ENCODE data around the gene CLPTM1L. TPM values are rescaled to one million over a fixed set of nuclear protein-coding genes. Genes with fewer than 3 reads are reported as not detected.

Gene CLPTM1L
- total and polyA plus RNA-seq, 9 of the 15 experiments (the other 6 are each of a cell fraction or from before 2014, with no cell fraction given): 3.5 to 217 (median 177) TPM

DNA sequence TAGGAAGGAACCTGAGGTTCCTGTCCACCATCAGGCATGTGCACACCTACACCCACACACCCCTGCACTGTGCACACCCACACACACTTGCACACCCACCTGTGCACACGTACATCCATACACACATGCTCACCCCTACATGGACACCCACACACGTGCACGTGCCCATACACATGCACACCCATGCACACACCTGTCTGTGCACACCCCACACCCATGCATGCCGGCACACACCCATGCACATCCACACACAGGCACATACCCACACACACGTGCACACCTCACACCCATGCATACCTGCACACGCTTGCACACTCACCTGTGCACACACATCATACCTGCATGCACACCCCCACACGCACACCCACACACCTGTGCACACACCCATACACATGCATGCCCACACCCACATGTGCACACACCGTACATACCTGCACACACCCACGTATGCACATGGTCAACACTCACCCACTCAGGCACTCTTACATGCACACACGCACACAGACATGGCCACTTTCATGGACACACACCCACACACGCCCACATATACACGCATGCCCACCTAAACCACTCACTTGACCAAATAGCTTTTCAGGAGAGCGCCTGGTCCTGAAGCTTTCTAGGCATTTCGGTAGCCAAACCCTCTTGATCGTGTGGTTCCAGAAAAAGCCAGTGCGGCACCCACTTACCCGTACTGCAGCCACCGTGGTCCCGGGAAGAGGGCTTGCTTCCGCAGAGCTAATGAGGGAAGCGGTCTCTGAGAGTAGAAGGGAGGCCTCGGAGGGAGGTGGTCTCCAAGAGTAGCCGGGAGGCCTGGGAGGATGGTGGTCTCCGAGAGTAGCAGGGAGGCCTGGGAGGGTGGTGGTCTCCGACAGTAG lies 36.7 kb upstream of the CLPTM1L start:
- no peak overlapping the region for H2AFZ ChIP-seq (ENCODE audit: low read depth, low read length)
- WGBS (ENCODE audit: insufficient coverage, low coverage, missing lambda C conversion rate): 9% methylated on average over 25 of the region's 25 CpGs
- TF ChIP-seq ZNF695 (CRISPR knock-in tag; IDR thresholded peaks at IDR 0.05) (no peak), EGR1 (conservative IDR thresholded peaks at IDR 0.05) (peak; percentile 60)
- TF ChIP-seq, protein P1, sequence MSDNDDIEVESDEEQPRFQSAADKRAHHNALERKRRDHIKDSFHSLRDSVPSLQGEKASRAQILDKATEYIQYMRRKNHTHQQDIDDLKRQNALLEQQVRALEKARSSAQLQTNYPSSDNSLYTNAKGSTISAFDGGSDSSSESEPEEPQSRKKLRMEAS (CRISPR knock-in tag; IDR thresholded peaks at IDR 0.05): peak; percentile 32; the same call in 1 of the 2 replicates
- TF ChIP-seq, protein P2, sequence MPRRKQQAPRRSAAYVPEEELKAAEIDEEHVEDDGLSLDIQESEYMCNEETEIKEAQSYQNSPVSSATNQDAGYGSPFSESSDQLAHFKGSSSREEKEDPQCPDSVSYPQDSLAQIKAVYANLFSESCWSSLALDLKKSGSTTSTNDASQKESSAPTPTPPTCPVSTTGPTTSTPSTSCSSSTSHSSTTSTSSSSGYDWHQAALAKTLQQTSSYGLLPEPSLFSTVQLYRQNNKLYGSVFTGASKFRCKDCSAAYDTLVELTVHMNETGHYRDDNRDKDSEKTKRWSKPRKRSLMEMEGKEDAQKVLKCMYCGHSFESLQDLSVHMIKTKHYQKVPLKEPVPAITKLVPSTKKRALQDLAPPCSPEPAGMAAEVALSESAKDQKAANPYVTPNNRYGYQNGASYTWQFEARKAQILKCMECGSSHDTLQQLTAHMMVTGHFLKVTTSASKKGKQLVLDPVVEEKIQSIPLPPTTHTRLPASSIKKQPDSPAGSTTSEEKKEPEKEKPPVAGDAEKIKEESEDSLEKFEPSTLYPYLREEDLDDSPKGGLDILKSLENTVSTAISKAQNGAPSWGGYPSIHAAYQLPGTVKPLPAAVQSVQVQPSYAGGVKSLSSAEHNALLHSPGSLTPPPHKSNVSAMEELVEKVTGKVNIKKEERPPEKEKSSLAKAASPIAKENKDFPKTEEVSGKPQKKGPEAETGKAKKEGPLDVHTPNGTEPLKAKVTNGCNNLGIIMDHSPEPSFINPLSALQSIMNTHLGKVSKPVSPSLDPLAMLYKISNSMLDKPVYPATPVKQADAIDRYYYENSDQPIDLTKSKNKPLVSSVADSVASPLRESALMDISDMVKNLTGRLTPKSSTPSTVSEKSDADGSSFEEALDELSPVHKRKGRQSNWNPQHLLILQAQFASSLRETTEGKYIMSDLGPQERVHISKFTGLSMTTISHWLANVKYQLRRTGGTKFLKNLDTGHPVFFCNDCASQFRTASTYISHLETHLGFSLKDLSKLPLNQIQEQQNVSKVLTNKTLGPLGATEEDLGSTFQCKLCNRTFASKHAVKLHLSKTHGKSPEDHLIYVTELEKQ (CRISPR knock-in tag; IDR thresholded peaks at IDR 0.05): no peak
- no TSS peak for BruUV-seq (replicated peaks)
- ChIA-PET CTCF (ENCODE audit: low intra/inter-chr PET ratio) (no interaction called here), POLR2A (no interaction called here)
- H3K4me2 ChIP-seq (ENCODE audit: insufficient read depth, low read length): no peak overlapping the region
- H3K9me3 ChIP-seq (replicated peaks; ENCODE audit: control insufficient read depth, insufficient read depth, low read depth, low read length): 0 out of 2 replicates have a peak, but pooled peaks cover 6% of the 10 kb centered on the region
- H3K79me2 ChIP-seq (ENCODE audit: control insufficient read depth, insufficient read depth, low read length): no peaks in the 10 kb centered on the region
- DNase-seq (ENCODE audit: extremely low read depth in 1 of 4, low spot score in 3 of 4) (no peak), ATAC-seq (no peak), FAIRE-seq (peak; percentile 19)
- H3K36me3 ChIP-seq (ENCODE audit: control insufficient read depth, insufficient read depth, low read length): no peaks in the 10 kb centered on the region
- H4K20me1 ChIP-seq (replicated peaks; ENCODE audit: control insufficient read depth, insufficient read depth, low read length): peaks cover 10% of the 10 kb centered on the region; the same call in 1 of the 2 replicates
- H3K27ac ChIP-seq (ENCODE audit: extremely low read depth, low read depth, low read length): no peak overlapping the region
- H3K9ac ChIP-seq (ENCODE audit: insufficient read depth in 1 of 2, low read depth in 2 of 2, low read length in 2 of 2): no peak overlapping the region
- in situ Hi-C loops (cut with MboI) (no loop called here), intact Hi-C loops (cut with micrococcal nuclease) (loop anchor here (10.0 kb wide), 1 partner anchor 263 kb away; no protein-coding TSS in a partner anchor)
- no peaks in the 10 kb centered on the region for H3K9me1 ChIP-seq (ENCODE audit: control insufficient read depth, insufficient read depth, low read length)
- H3K4me1 ChIP-seq (replicated peaks in 1 of 2; ENCODE audit: control insufficient read depth in 2 of 2, insufficient read depth in 2 of 2, low read length in 2 of 2): peaks cover 4 to 23% of the 10 kb centered on the region in 2 experiments; a peak in 3 of 5 replicates
- peaks cover 60 to 93% of the 10 kb centered on the region in 2 experiments for H3K27me3 ChIP-seq (ENCODE audit: control insufficient read depth in 2 of 2, insufficient read depth in 2 of 2, low read length in 2 of 2)
- no peak overlapping the region for H3K4me3 ChIP-seq

All from K562 (cell line).